GM21360 (cell line): ENCODE data around the gene LHX4.

ENCODE experiments used
- ATAC-seq: cut with Tn5 transposase; IDR thresholded peaks from one replicate; pipeline ENCODE4 v1.9.1; 2021; ENCODE audit warnings: mild to moderate bottlenecking, moderate library complexity; ENCODE audit not compliant: unreplicated experiment

Gene LHX4

GRCh38 chr1:180270530-180271271, 40.6 kb downstream of the LHX4 start:
- no peak for ATAC-seq

- no peak for ATAC-seq
Measured at GRCh38 chr1:180271272-180272255, 41.5 kb downstream of the LHX4 start.

- no peak for ATAC-seq
Measured at GRCh38 chr1:180272395-180272794, 42.3 kb downstream of the LHX4 start.

GRCh38 chr1:180273066-180273465, 43.0 kb downstream of the LHX4 start:
- ATAC-seq, result no peak

GRCh38 chr1:180274221-180274620, 44.2 kb downstream of the LHX4 start:
- no peak for ATAC-seq

- ATAC-seq, result no peak
Measured at GRCh38 chr1:180275726-180276125, 45.7 kb downstream of the LHX4 start.

GRCh38 chr1:180277476-180278193, 47.6 kb downstream of the LHX4 start:
- ATAC-seq, result no peak

- no peak for ATAC-seq
Measured at GRCh38 chr1:180278194-180278515, 48.1 kb downstream of the LHX4 start.

GRCh38 chr1:180278596-180279395, 48.7 kb downstream of the LHX4 start:
- ATAC-seq, result no peak

- no peak for ATAC-seq
Measured at GRCh38 chr1:180279651-180280050, 49.6 kb downstream of the LHX4 start.

GRCh38 chr1:180280617-180281016, 50.6 kb downstream of the LHX4 start:
- ATAC-seq, result no peak

GRCh38 chr1:180281490-180281889, 51.4 kb downstream of the LHX4 start:
- no peak for ATAC-seq

- no peak for ATAC-seq
Measured at GRCh38 chr1:180282401-180283044, 52.5 kb downstream of the LHX4 start.

- no peak for ATAC-seq
Measured at GRCh38 chr1:180283098-180283497, 53.0 kb downstream of the LHX4 start.

- no peak for ATAC-seq
Measured at GRCh38 chr1:180286417-180286816, 56.4 kb downstream of the LHX4 start.

- no peak for ATAC-seq
Measured at GRCh38 chr1:180287988-180288705, 58.1 kb downstream of the LHX4 start.

GRCh38 chr1:180288940-180289339, 58.9 kb downstream of the LHX4 start:
- ATAC-seq, result no peak

GRCh38 chr1:180290265-180291001, 60.4 kb downstream of the LHX4 start:
- no peak for ATAC-seq

- ATAC-seq, result no peak
Measured at GRCh38 chr1:180291004-180291403, 60.9 kb downstream of the LHX4 start.
